Heart right ventricle (tissue), 16 donors: ENCODE measurements around the gene NYAP1. TPM values are rescaled to one million over a fixed set of nuclear protein-coding genes. Genes with fewer than 3 reads are reported as not detected.

ENCODE experiments used
- ATAC-seq, 8 donors: fragments of 200-7000 bp; cut with Tn5 transposase; one replicate each; pipeline ENCODE4 v1.9.1; 2020; ENCODE audit warnings: mild to moderate bottlenecking in 8 of 8, moderate library complexity in 8 of 8, moderate number of reproducible peaks in 1 of 8
- DNase-seq, 2 donors: peaks; one replicate each; pipeline ENCODE4 v3.0.0-alpha.2; 2020
- H3K27ac ChIP-seq, 10 donors: fragments of 200-600 bp; sonication (generic) in 2 of 10; one replicate each; pipeline versions ENCODE4 v1.5.0 to v1.8.0; 2020 to 2022; ENCODE audit warnings: mild to moderate bottlenecking in 3 of 10
- H3K27me3 ChIP-seq, 7 donors: fragments of 200-600 bp; one replicate each; pipeline ENCODE4 v1.8.0; 2021 to 2022; ENCODE audit warnings: mild to moderate bottlenecking in 2 of 7
- H3K36me3 ChIP-seq, 9 donors: fragments of 200-600 bp; sonication (generic) in 1 of 9; one replicate each; pipeline versions ENCODE4 v1.5.0 to v1.8.0; 2020 to 2022; ENCODE audit warnings: mild to moderate bottlenecking in 2 of 9
- H3K4me1 ChIP-seq, 9 donors: fragments of 200-600 bp; sonication (generic) in 1 of 9; one replicate each; pipeline versions ENCODE4 v1.5.0 to v1.8.0; 2020 to 2022; ENCODE audit warnings: mild to moderate bottlenecking in 4 of 9
- H3K4me3 ChIP-seq, 10 donors: fragments of 200-600 bp; sonication (generic) in 2 of 10; one replicate each; pipeline versions ENCODE4 v1.5.0 to v1.8.0; 2020 to 2022; ENCODE audit warnings: mild to moderate bottlenecking in 7 of 10, moderate library complexity in 2 of 10
- H3K9me3 ChIP-seq, 11 donors: fragments of 200-600 bp in 10 of 11; sonication (generic) in 2 of 11; one replicate each; pipeline versions ENCODE4 v1.5.0 to v1.8.0; 2013 to 2022; ENCODE audit warnings: mild to moderate bottlenecking in 2 of 11, control low read depth in 1 of 11, moderate library complexity in 1 of 11
- CTCF ChIP-seq, 9 donors: fragments of 200-600 bp; sonication (generic) in 2 of 9; IDR thresholded peaks; one replicate each; pipeline versions ENCODE4 v1.5.0 to v1.8.0; 2021 to 2022; ENCODE audit warnings: antibody characterized with exemption in 9 of 9, mild to moderate bottlenecking in 5 of 9, moderate library complexity in 1 of 9
- WGBS, 2 donors: extraction: QIAGEN DNeasy Blood & Tissue Kit; methylation state at CpG; one replicate each; pipeline ENCODE4 v1.1.7; 2013; ENCODE audit warnings: inconsistent platforms in 1 of 2; 5-methylcytosine and 5-hydroxymethylcytosine counted together
- intact Hi-C, 10 donors: fragments of 100-400 bp; cut with DNase I; formaldehyde crosslinking; loops; one replicate each; pipeline versions ENCODE4 v1.11.1 to v1.14.2; 2022
- polyA plus RNA-seq, 2 donors: library from polyadenylated mRNA; stranded (reverse); fragments of 200-250 nt; gene quantifications; one replicate each; pipeline ENCODE4 v1.2.3, GENCODE V29; 2013
- total RNA-seq, 10 donors: library from RNA; stranded (reverse); fragmentation: NEBNext Ultra II Directional in 3 of 10; extraction: Animal tissue kit (Norgen Biotek cat#: 25700) in 3 of 10; gene quantifications; one replicate each; pipeline versions ENCODE4 v1.2.1 to v1.2.4, GENCODE V29; 2021 to 2023
- donor health status: Arrhythmogenic right ventricular cardiomyopathy.
- donor health status: ischemic (EF 13 %, LVEDD 7.1; RV severe dilation, severe dysfunction).
- donor health status: healthy with polysubstance abuse.
- donor health status: DM: no; HTN: yes; CAD: no.
- donor health status: DM: no; HTN: no; CAD: no.
- donor health status: ischemic (EF 25% LVEDD 6.9; RV normal size, moderate dysfunction).
- donor health status: ischemic (EF 25% LVEDD 5.7; RV mildly dilated, moderate dysfunction).
- donor health status: healthy.
- donor health status: DM: yes; HTN: yes; CAD: no.
- donor health status: Ischemic cardiomyopathy.
- donor health status: ischemic (EF 35%, LVEDD 5.7; RV mildly dilated, moderate dysfunction).
- donor health status: nonischemic (EF 11% LVEDD 7.7; RV severe dilation, severe dysfunction).
- donor health status: DM: yes; HTN: yes; CAD: no.
- donor health status: PGD.
- donor health status: ischemic (EF 29% LVEDD 5.4; RV normal size, mild dysfunction).
- donor health status: nonischemic (EF 23%, LVEDD 6.1; RV moderate dilation, normal function).

Gene NYAP1
- total and polyA plus RNA-seq, 12 donors, result 0.10 to 0.86 (median 0.35) TPM

DNA sequence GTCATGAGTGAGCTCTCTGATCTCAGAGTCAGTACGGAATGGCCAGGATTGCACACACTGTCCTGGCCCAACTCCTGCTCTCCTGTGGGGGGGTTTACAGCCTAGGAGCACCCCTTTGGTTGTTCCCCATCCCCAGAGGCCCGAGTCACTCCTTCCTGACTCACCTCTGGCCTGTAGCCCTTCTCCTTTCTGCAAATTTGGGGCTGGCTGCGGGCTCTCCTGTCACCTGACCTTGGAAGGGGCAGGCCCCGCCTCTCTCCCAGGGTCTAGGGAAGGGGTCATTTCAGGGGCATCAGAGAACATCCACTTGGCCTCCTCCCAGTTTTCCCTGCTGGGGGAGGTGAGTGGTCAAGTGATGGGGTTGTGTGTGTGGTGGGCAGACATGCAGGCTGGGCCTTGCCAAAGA lies 1.7 kb downstream of the NYAP1 start:
- Histone ChIP-seq H3K4me3 (no peak overlapping the region), H3K4me1 (peaks cover 0 to 20% (median 8%) of the 10 kb centered on the region in 9 donors), H3K36me3 (no peaks in the 10 kb centered on the region), H3K9me3 (no peaks in the 10 kb centered on the region), H3K27ac (no peak overlapping the region), H3K27me3 (no peaks in the 10 kb centered on the region)
- no peak for ATAC-seq
- 63 to 73% methylated on average over 4 of the region's 4 CpGs for WGBS, 2 donors
- intact Hi-C loops, result no loop called here
- DNase-seq, result no peak
- no peak for TF ChIP-seq CTCF (IDR thresholded peaks at IDR 0.05)

- Histone ChIP-seq H3K27me3 (no peaks in the 10 kb centered on the region), H3K27ac (no peak overlapping the region), H3K4me1 (peaks cover 0 to 20% (median 8%) of the 10 kb centered on the region in 9 donors), H3K36me3 (no peaks in the 10 kb centered on the region), H3K9me3 (no peaks in the 10 kb centered on the region), H3K4me3 (no peak overlapping the region)
- ATAC-seq (no peak), DNase-seq (no peak)
- intact Hi-C loops, result no loop called here
- 78 to 83% methylated on average over 4 to 5 of the region's 5 CpGs for WGBS, 2 donors
- no peak for TF ChIP-seq CTCF (IDR thresholded peaks at IDR 0.05)
Observed at GRCh38 chr7:100486111-100486636, 2.4 kb downstream of the NYAP1 start.

DNA sequence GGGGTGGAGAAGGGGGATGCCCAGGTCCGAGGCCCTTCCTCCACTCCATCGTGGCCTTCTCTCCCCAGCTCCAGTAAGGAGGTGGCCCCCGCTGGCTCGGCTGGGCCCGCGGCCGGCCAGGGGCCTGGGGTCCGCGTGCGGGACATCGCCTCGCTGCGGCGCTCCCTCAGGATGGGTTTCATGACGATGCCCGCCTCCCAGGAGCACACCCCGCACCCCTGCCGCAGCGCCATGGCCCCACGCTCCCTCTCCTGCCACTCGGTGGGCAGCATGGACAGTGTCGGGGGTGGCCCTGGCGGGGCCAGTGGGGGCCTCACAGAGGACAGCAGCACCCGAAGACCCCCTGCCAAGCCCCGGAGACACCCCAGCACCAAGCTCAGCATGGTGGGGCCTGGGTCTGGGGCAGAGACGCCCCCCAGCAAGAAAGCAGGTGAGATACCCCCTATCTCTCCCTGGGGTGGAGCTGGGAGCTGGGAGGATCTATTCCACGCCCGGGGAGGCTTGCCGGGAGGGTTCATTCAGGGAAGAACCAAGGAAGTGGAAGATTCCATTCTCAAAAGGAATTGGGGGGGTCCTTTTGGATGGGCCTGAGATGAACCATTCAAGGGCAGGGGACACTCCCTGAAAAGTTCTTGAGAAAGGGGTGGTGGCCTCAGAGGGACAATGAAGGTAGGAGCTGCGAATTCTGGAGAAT lies 3.2 kb downstream of the NYAP1 start:
- WGBS, 2 donors, result 85 to 86% methylated on average over 30 of the region's 30 CpGs
- intact Hi-C loops, result no loop called here
- Histone ChIP-seq H3K4me3 (no peak overlapping the region), H3K27me3 (no peaks in the 10 kb centered on the region), H3K36me3 (no peaks in the 10 kb centered on the region), H3K4me1 (peaks cover 0 to 20% (median 8%) of the 10 kb centered on the region in 9 donors), H3K27ac (no peak overlapping the region), H3K9me3 (no peaks in the 10 kb centered on the region)
- no peak for DNase-seq
- no peak for TF ChIP-seq CTCF (IDR thresholded peaks at IDR 0.05)
- no peak for ATAC-seq

DNA sequence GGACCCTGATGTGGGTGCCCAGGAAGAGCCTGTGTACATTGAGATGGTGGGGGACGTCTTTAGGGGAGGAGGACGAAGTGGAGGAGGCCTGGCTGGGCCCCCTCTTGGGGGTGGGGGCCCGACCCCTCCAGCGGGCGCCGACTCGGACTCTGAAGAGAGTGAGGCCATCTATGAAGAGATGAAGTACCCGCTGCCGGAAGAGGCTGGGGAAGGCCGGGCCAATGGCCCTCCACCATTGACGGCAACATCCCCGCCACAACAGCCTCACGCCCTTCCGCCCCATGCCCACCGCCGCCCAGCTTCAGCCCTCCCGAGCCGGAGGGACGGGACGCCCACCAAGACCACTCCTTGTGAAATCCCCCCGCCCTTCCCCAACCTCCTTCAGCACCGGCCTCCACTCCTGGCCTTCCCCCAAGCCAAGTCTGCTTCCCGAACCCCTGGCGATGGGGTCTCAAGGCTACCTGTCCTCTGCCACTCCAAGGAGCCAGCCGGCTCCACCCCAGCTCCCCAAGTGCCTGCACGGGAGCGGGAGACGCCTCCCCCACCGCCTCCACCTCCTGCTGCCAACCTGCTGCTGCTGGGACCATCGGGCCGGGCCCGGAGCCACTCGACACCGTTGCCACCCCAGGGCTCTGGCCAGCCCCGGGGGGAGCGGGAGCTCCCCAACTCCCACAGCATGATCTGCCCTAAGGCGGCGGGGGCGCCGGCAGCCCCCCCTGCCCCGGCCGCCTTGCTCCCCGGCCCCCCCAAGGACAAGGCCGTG lies 4.8 kb downstream of the NYAP1 start:
- 95 to 96% methylated on average over 42 to 44 of the region's 44 CpGs for WGBS, 2 donors
- intact Hi-C loops, result no loop called here

More for the DNA sequence above, 4.8 kb downstream of the NYAP1 start:
- H3K9me3 ChIP-seq, result no peaks in the 10 kb centered on the region
- DNase-seq (no peak), ATAC-seq (no peak)
- no peak for TF ChIP-seq CTCF (IDR thresholded peaks at IDR 0.05)
- no peak overlapping the region for H3K4me3 ChIP-seq
- H3K36me3 ChIP-seq, result no peaks in the 10 kb centered on the region
- H3K4me1 ChIP-seq, result peaks cover 0 to 17% (median 6%) of the 10 kb centered on the region in 9 donors
- H3K27me3 ChIP-seq, result peaks cover 0 to 9% (median 0%) of the 10 kb centered on the region in 7 donors
- H3K27ac ChIP-seq, result no peak overlapping the region
